HK-2 (cell line): ENCODE data around the gene CIDEB.

Source experiments
- DNase-seq: peaks from one replicate; pipeline ENCODE4 v3.0.0-alpha.2; 2018; ENCODE audit not compliant: unreplicated experiment

Gene CIDEB

GRCh38 chr14:24332268-24332993 lies 24.7 kb upstream of the CIDEB start:
- peak; percentile 31 for DNase-seq

GRCh38 chr14:24331731-24332267 lies 24.0 kb upstream of the CIDEB start:
- DNase-seq = no peak

GRCh38 chr14:24330973-24331674 lies 23.3 kb upstream of the CIDEB start:
- no peak for DNase-seq

- no peak for DNase-seq
Measured at GRCh38 chr14:24329736-24330135, 22.0 kb upstream of the CIDEB start.

GRCh38 chr14:24329073-24329663 lies 21.4 kb upstream of the CIDEB start:
- no peak for DNase-seq

- DNase-seq = peak; percentile 20
Measured at GRCh38 chr14:24327914-24328313, 20.1 kb upstream of the CIDEB start.

- DNase-seq = no peak
Measured at GRCh38 chr14:24327303-24327702, 19.5 kb upstream of the CIDEB start.

GRCh38 chr14:24325963-24326362 lies 18.2 kb upstream of the CIDEB start:
- no peak for DNase-seq

GRCh38 chr14:24325041-24325530 lies 17.3 kb upstream of the CIDEB start:
- no peak for DNase-seq

- no peak for DNase-seq
Measured at GRCh38 chr14:24324024-24324423, 16.2 kb upstream of the CIDEB start.

- no peak for DNase-seq
Measured at GRCh38 chr14:24323341-24323740, 15.6 kb upstream of the CIDEB start.

- no peak for DNase-seq
Measured at GRCh38 chr14:24322672-24323071, 14.9 kb upstream of the CIDEB start.

- DNase-seq = no peak
Measured at GRCh38 chr14:24321212-24321975, 13.6 kb upstream of the CIDEB start.

GRCh38 chr14:24317141-24317928 lies 9.6 kb upstream of the CIDEB start:
- no peak for DNase-seq

GRCh38 chr14:24316597-24316950 lies 8.8 kb upstream of the CIDEB start:
- no peak for DNase-seq

- no peak for DNase-seq
Measured at GRCh38 chr14:24315807-24316596, 8.2 kb upstream of the CIDEB start.

- DNase-seq = no peak
Measured at GRCh38 chr14:24315243-24315806, 7.5 kb upstream of the CIDEB start.

- DNase-seq = no peak
Measured at GRCh38 chr14:24314377-24315193, 6.8 kb upstream of the CIDEB start.

- DNase-seq = no peak
Measured at GRCh38 chr14:24313913-24314312, 6.1 kb upstream of the CIDEB start.
